ENCODE measurements around the gene TCEANC.
A peak's percentile ranks its signal among the peaks of the same experiment; 100 is the strongest.
"Not testable (repeated sequence)": the region's sequence is repeated elsewhere in the genome, so short reads cannot be mapped to it uniquely, and the experiment has no call there.

The TCEANC gene

DNA sequence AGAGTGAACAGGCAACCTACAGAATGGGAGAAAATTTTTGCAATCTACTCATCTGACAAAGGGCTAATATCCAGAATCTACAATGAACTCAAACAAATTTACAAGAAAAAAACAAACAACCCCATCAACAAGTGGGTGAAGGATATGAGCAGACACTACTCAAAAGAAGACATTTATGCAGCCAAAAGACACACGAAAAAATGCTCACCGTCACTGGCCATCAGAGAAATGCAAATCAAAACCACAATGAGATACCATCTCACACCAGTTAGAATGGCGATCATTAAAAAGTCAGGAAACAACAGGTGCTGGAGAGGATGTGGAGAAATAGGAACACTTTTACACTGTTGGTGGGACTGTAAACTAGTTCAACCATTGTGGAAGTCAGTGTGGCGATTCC, 11.3 kb upstream of the TCEANC start:
- H3K56ac ChIP-seq (ENCODE audit: low read length); H3K18ac ChIP-seq (ENCODE audit: low read length); H2AK5ac ChIP-seq (ENCODE audit: low read length); H3K4me1 ChIP-seq (ENCODE audit: control insufficient read depth, low read depth, low read length); H4K8ac ChIP-seq (ENCODE audit: low read depth, low read length); H4K5ac ChIP-seq (ENCODE audit: low read length); H2BK15ac ChIP-seq (replicated peaks; ENCODE audit: low read depth); H2BK120ac ChIP-seq (ENCODE audit: low read depth, low read length); H3K4me2 ChIP-seq (ENCODE audit: low read length); H3K23ac ChIP-seq (ENCODE audit: low read length); H3K9ac ChIP-seq (ENCODE audit: low read length); DNase-seq; H3K4me3 ChIP-seq (ENCODE audit: low read length); H3K4ac ChIP-seq (ENCODE audit: low read depth, low read length); H3K79me2 ChIP-seq (ENCODE audit: control insufficient read depth, insufficient read depth, low read length); H3K36me3 ChIP-seq (ENCODE audit: control insufficient read depth, insufficient read depth, low read length); H3K27me3 ChIP-seq (ENCODE audit: insufficient read depth, low read length, poor library complexity); H3K79me1 ChIP-seq (ENCODE audit: low read length); H2BK5ac ChIP-seq (ENCODE audit: low read length); H3K27ac ChIP-seq (ENCODE audit: low read depth, low read length): not testable (repeated sequence)
- no CpG with 5 or more reads among the region's 4 CpGs for whole genome bisulfite sequencing (ENCODE audit: extremely low coverage, insufficient coverage, low lambda C conversion rate)

DNA sequence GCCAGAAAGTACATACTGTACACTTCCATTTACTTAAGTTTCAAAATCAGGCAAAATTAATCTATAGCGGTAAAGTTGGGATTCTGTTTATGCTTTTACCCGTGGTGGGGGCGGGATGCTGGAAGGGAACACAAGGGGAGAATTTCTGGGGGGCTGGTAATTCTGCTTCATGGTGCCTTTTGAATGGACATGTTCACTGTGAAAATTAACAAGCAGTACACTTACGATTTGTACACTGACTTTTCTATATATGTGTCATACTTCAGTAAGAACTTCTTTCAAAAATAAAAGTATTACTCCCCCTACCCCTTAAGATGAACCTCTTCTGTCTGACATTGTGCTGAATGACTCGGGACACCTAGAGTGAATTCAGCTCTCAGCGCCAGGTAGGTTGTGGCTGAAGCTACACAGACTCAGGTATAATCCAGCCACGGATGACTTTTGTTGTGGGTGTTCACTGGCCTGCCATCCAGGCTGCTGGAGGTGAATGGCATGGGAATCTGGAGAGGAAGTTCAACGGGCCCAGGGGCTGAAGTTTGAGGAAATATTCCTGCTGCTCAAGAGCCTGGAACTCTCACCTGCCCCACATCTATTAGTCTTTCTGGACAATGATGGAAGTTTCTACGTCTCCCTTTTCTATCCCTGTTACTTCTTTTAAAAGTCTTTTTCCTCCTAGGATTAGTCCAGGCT, 7.3 kb upstream of the TCEANC start:
- Histone ChIP-seq H4K8ac (ENCODE audit: low read depth, low read length) (no peak overlapping the region), H2BK15ac (replicated peaks; ENCODE audit: low read depth) (no peak overlapping the region), H2BK5ac (ENCODE audit: low read length) (no peak overlapping the region), H3K36me3 (ENCODE audit: control insufficient read depth, insufficient read depth, low read length) (no peaks in the 10 kb centered on the region), H2BK120ac (ENCODE audit: low read depth, low read length) (no peak overlapping the region), H3K4ac (ENCODE audit: low read depth, low read length) (peak overlapping the region; percentile 36), H3K56ac (ENCODE audit: low read length) (no peak overlapping the region), H3K9ac (ENCODE audit: low read length) (no peak overlapping the region), H3K4me2 (ENCODE audit: low read length) (no peak overlapping the region), H4K5ac (ENCODE audit: low read length) (no peak overlapping the region), H3K4me3 (ENCODE audit: low read length) (no peak overlapping the region), H3K27ac (ENCODE audit: low read depth, low read length) (no peak overlapping the region), H3K23ac (ENCODE audit: low read length) (no peak overlapping the region), H3K79me2 (ENCODE audit: control insufficient read depth, insufficient read depth, low read length) (no peaks in the 10 kb centered on the region), H3K18ac (ENCODE audit: low read length) (no peak overlapping the region), H3K79me1 (ENCODE audit: low read length) (no peaks in the 10 kb centered on the region), H3K27me3 (ENCODE audit: insufficient read depth, low read length, poor library complexity) (no peaks in the 10 kb centered on the region), H3K4me1 (ENCODE audit: control insufficient read depth, low read depth, low read length) (no peaks in the 10 kb centered on the region), H2AK5ac (ENCODE audit: low read length) (no peak overlapping the region)
- DNase-seq, result no peak
- WGBS (ENCODE audit: extremely low coverage, insufficient coverage, low lambda C conversion rate), result no CpG with 5 or more reads among the region's 9 CpGs

DNA sequence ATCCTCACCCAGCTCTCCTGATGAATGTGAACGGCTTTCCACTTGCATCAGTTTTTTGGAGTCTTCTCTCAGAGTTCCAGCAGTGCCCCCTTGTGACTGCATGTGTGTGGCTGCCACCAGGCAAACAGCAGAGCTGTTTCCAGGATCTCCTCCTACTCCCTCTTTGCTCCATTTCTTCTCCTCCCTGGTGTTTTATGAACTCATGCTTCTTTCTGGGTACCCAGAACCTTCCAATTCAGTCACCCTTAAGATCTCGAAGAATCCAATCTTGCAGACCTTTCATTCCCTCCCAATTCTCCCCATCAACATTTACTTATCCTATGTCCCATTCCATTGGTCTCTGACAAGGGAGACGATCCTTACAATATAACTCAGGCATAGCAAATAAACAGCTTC, 6.8 kb upstream of the TCEANC start:
- no CpG with 5 or more reads among the region's 3 CpGs for WGBS (ENCODE audit: extremely low coverage, insufficient coverage, low lambda C conversion rate)
- Histone ChIP-seq H3K18ac (ENCODE audit: low read length) (no peak overlapping the region), H3K4me2 (ENCODE audit: low read length) (no peak overlapping the region), H3K79me1 (ENCODE audit: low read length) (no peaks in the 10 kb centered on the region), H2BK15ac (replicated peaks; ENCODE audit: low read depth) (no peak overlapping the region), H4K8ac (ENCODE audit: low read depth, low read length) (no peak overlapping the region), H3K4me1 (ENCODE audit: control insufficient read depth, low read depth, low read length) (no peaks in the 10 kb centered on the region), H3K4me3 (ENCODE audit: low read length) (no peak overlapping the region), H3K56ac (ENCODE audit: low read length) (no peak overlapping the region), H3K79me2 (ENCODE audit: control insufficient read depth, insufficient read depth, low read length) (no peaks in the 10 kb centered on the region), H2BK5ac (ENCODE audit: low read length) (no peak overlapping the region), H3K27me3 (ENCODE audit: insufficient read depth, low read length, poor library complexity) (no peaks in the 10 kb centered on the region), H3K23ac (ENCODE audit: low read length) (no peak overlapping the region), H2BK120ac (ENCODE audit: low read depth, low read length) (no peak overlapping the region), H3K9ac (ENCODE audit: low read length) (no peak overlapping the region), H2AK5ac (ENCODE audit: low read length) (no peak overlapping the region), H4K5ac (ENCODE audit: low read length) (no peak overlapping the region), H3K4ac (ENCODE audit: low read depth, low read length) (no peak overlapping the region), H3K36me3 (ENCODE audit: control insufficient read depth, insufficient read depth, low read length) (no peaks in the 10 kb centered on the region), H3K27ac (ENCODE audit: low read depth, low read length) (no peak overlapping the region)
- peak; percentile 72 for DNase-seq

DNA sequence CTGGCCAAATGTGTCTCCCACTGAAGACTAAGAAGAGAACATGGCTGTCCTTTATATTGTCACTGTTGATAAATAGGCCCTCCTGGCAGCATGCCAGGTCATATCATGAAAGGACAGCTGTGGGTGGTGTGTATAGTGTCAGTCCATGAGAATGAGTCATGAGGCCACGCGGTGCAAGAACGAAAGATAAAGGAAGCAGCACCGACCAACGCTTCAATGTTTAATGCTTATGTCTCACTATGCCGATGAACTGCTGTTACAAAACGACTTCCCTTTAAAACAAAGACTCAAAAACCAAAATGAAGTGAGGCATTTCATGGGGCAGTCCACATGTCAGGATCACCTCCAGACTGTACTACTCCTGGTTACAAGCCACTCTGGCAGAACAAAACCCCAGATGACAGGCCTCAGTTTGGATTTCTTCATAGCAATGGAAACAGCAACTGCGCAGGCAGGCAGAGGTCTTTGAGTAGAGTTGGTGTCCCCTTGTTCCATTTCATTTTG, 5.2 kb upstream of the TCEANC start:
- H2BK120ac ChIP-seq (ENCODE audit: low read depth, low read length), result no peak overlapping the region
- no peak overlapping the region for H2AK5ac ChIP-seq (ENCODE audit: low read length)
- no peaks in the 10 kb centered on the region for H3K79me2 ChIP-seq (ENCODE audit: control insufficient read depth, insufficient read depth, low read length)
- H3K79me1 ChIP-seq (ENCODE audit: low read length), result no peaks in the 10 kb centered on the region
- H2BK15ac ChIP-seq (replicated peaks; ENCODE audit: low read depth), result no peak overlapping the region
- no peak overlapping the region for H4K8ac ChIP-seq (ENCODE audit: low read depth, low read length)
- no peak overlapping the region for H3K9ac ChIP-seq (ENCODE audit: low read length)
- H3K4me2 ChIP-seq (ENCODE audit: low read length), result no peak overlapping the region
- H3K56ac ChIP-seq (ENCODE audit: low read length), result no peak overlapping the region
- H3K23ac ChIP-seq (ENCODE audit: low read length), result no peak overlapping the region
- H3K27ac ChIP-seq (ENCODE audit: low read depth, low read length), result no peak overlapping the region
- H2BK5ac ChIP-seq (ENCODE audit: low read length), result no peak overlapping the region
- DNase-seq, result no peak
- H3K4me3 ChIP-seq (ENCODE audit: low read length), result no peak overlapping the region
- WGBS (ENCODE audit: extremely low coverage, insufficient coverage, low lambda C conversion rate), result no CpG with 5 or more reads among the region's 8 CpGs
- H4K5ac ChIP-seq (ENCODE audit: low read length), result no peak overlapping the region
- H3K36me3 ChIP-seq (ENCODE audit: control insufficient read depth, insufficient read depth, low read length), result no peaks in the 10 kb centered on the region
- no peak overlapping the region for H3K4ac ChIP-seq (ENCODE audit: low read depth, low read length)
- no peak overlapping the region for H3K18ac ChIP-seq (ENCODE audit: low read length)
- no peaks in the 10 kb centered on the region for H3K27me3 ChIP-seq (ENCODE audit: insufficient read depth, low read length, poor library complexity)
- H3K4me1 ChIP-seq (ENCODE audit: control insufficient read depth, low read depth, low read length), result no peaks in the 10 kb centered on the region

DNA sequence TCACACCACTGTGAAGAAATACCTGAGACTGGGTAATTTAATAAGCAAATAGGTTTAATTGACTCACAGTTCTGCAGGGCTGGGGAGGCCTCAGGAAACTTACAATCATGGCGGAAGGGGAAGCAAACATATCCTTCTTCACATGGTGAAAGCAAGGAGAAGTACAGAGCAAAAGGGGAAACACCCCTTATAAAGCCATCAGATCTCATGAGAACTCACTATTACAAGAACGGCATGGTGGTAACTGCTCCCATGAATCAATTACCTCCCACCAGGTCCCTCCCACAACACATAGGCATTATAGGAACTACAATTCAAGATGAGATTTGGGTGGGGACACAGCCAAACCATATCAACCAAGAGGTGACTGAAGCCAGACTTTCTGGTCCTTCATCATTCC, 4.6 kb upstream of the TCEANC start:
- H4K8ac ChIP-seq (ENCODE audit: low read depth, low read length); H2BK15ac ChIP-seq (replicated peaks; ENCODE audit: low read depth); H3K27me3 ChIP-seq (ENCODE audit: insufficient read depth, low read length, poor library complexity); H3K23ac ChIP-seq (ENCODE audit: low read length); H4K5ac ChIP-seq (ENCODE audit: low read length); H2AK5ac ChIP-seq (ENCODE audit: low read length); H3K27ac ChIP-seq (ENCODE audit: low read depth, low read length); H3K4me3 ChIP-seq (ENCODE audit: low read length); H3K36me3 ChIP-seq (ENCODE audit: control insufficient read depth, insufficient read depth, low read length); H3K9ac ChIP-seq (ENCODE audit: low read length); H3K56ac ChIP-seq (ENCODE audit: low read length); H3K4ac ChIP-seq (ENCODE audit: low read depth, low read length); H2BK5ac ChIP-seq (ENCODE audit: low read length); H3K4me2 ChIP-seq (ENCODE audit: low read length); H3K4me1 ChIP-seq (ENCODE audit: control insufficient read depth, low read depth, low read length); H3K79me2 ChIP-seq (ENCODE audit: control insufficient read depth, insufficient read depth, low read length); DNase-seq; H2BK120ac ChIP-seq (ENCODE audit: low read depth, low read length); H3K18ac ChIP-seq (ENCODE audit: low read length); H3K79me1 ChIP-seq (ENCODE audit: low read length): not testable (repeated sequence)
- WGBS (ENCODE audit: extremely low coverage, insufficient coverage, low lambda C conversion rate), result no CpG with 5 or more reads among the region's 2 CpGs

DNA sequence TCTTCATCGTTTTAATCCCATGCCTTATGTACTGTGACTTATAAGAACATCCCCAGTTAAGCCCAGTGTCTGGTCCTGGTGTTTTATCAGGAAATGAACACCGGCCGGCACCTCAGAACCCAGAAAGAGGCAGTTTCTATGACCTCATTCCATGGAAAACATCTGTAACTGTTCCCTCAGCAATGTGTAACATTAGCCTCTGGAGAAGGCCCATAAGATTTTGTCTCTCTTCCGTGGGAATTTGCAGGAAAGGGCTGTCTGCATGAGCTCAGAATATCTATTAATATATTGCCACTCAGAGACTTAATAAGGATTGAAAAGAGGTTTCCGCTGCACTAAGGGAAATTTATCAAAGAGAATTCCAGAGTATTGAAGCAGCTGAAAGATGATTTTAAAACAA, 3.1 kb upstream of the TCEANC start:
- Histone ChIP-seq H3K4ac (ENCODE audit: low read depth, low read length) (no peak overlapping the region), H3K4me2 (ENCODE audit: low read length) (no peak overlapping the region), H4K5ac (ENCODE audit: low read length) (no peak overlapping the region), H3K36me3 (ENCODE audit: control insufficient read depth, insufficient read depth, low read length) (no peaks in the 10 kb centered on the region), H3K27me3 (ENCODE audit: insufficient read depth, low read length, poor library complexity) (no peaks in the 10 kb centered on the region), H3K56ac (ENCODE audit: low read length) (no peak overlapping the region), H3K9ac (ENCODE audit: low read length) (no peak overlapping the region), H3K27ac (ENCODE audit: low read depth, low read length) (no peak overlapping the region), H3K79me1 (ENCODE audit: low read length) (no peaks in the 10 kb centered on the region), H2BK15ac (replicated peaks; ENCODE audit: low read depth) (no peak overlapping the region), H3K23ac (ENCODE audit: low read length) (no peak overlapping the region), H3K4me1 (ENCODE audit: control insufficient read depth, low read depth, low read length) (no peaks in the 10 kb centered on the region), H4K8ac (ENCODE audit: low read depth, low read length) (no peak overlapping the region), H2AK5ac (ENCODE audit: low read length) (no peak overlapping the region), H2BK120ac (ENCODE audit: low read depth, low read length) (no peak overlapping the region), H3K79me2 (ENCODE audit: control insufficient read depth, insufficient read depth, low read length) (no peaks in the 10 kb centered on the region), H3K18ac (ENCODE audit: low read length) (no peak overlapping the region), H2BK5ac (ENCODE audit: low read length) (no peak overlapping the region), H3K4me3 (ENCODE audit: low read length) (no peak overlapping the region)
- DNase-seq, result no peak
- WGBS (ENCODE audit: extremely low coverage, insufficient coverage, low lambda C conversion rate), result no CpG with 5 or more reads among the region's 5 CpGs
